ENCODE data around the gene EIF1AY.

- TF ChIP-seq CTCF (IDR thresholded peaks at IDR 0.05): no peak
- TF ChIP-seq POLR2A (IDR thresholded peaks at IDR 0.05): no peak
Measured at GRCh38 chrY:20586161-20586560, 10.6 kb downstream of the EIF1AY start.

All from adrenal gland (tissue), 5 donors.